ENCODE measurements around the gene MUC3A. TPM values are rescaled to one million over a fixed set of nuclear protein-coding genes. Genes with fewer than 3 reads are reported as not detected.
"Not testable (repeated sequence)": the region's sequence is repeated elsewhere in the genome, so short reads cannot be mapped to it uniquely, and the experiment has no call there.

Gene MUC3A
- polyA plus RNA-seq, 1 donor = 0.10 TPM

GRCh38 chr7:100971111-100972001 lies 22.0 kb downstream of the MUC3A start:
- no peak for DNase-seq (ENCODE audit: low read depth)

GRCh38 chr7:100972002-100972347 lies 22.6 kb downstream of the MUC3A start:
- DNase-seq (ENCODE audit: low read depth) = no peak

GRCh38 chr7:100974021-100974420 lies 24.7 kb downstream of the MUC3A start:
- DNase-seq (ENCODE audit: low read depth) = no peak

GRCh38 chr7:100975371-100975821 lies 26.1 kb downstream of the MUC3A start:
- DNase-seq (ENCODE audit: low read depth) = no peak

- no peak for DNase-seq (ENCODE audit: low read depth)
Observed at GRCh38 chr7:100978300-100978699, 29.0 kb downstream of the MUC3A start.

- no peak for DNase-seq (ENCODE audit: low read depth)
Observed at GRCh38 chr7:100983451-100984187, 34.3 kb downstream of the MUC3A start.

GRCh38 chr7:100984241-100984918 lies 35.0 kb downstream of the MUC3A start:
- not testable (repeated sequence) for DNase-seq (ENCODE audit: low read depth)

- DNase-seq (ENCODE audit: low read depth) = not testable (repeated sequence)
Observed at GRCh38 chr7:100985033-100985797, 35.9 kb downstream of the MUC3A start.

- DNase-seq (ENCODE audit: low read depth) = no peak
Observed at GRCh38 chr7:100991631-100992030, 42.3 kb downstream of the MUC3A start.

- DNase-seq (ENCODE audit: low read depth) = not testable (repeated sequence)
Observed at GRCh38 chr7:100992280-100992679, 42.9 kb downstream of the MUC3A start.

GRCh38 chr7:100994671-100995070 lies 45.3 kb downstream of the MUC3A start:
- not testable (repeated sequence) for DNase-seq (ENCODE audit: low read depth)

GRCh38 chr7:100998530-100998929 lies 49.2 kb downstream of the MUC3A start:
- not testable (repeated sequence) for DNase-seq (ENCODE audit: low read depth)

- not testable (repeated sequence) for DNase-seq (ENCODE audit: low read depth)
Observed at GRCh38 chr7:100999334-100999733, 50.0 kb downstream of the MUC3A start.

GRCh38 chr7:101000025-101000424 lies 50.7 kb downstream of the MUC3A start:
- not testable (repeated sequence) for DNase-seq (ENCODE audit: low read depth)

- not testable (repeated sequence) for DNase-seq (ENCODE audit: low read depth)
Observed at GRCh38 chr7:101002333-101002732, 53.0 kb downstream of the MUC3A start.

GRCh38 chr7:101007361-101007760 lies 58.0 kb downstream of the MUC3A start:
- not testable (repeated sequence) for DNase-seq (ENCODE audit: low read depth)

- DNase-seq (ENCODE audit: low read depth) = no peak
Observed at GRCh38 chr7:101009629-101010028, 60.3 kb downstream of the MUC3A start.

GRCh38 chr7:101012931-101013330 lies 63.6 kb downstream of the MUC3A start:
- DNase-seq (ENCODE audit: low read depth) = no peak

- DNase-seq (ENCODE audit: low read depth) = no peak
Observed at GRCh38 chr7:101015626-101016025, 66.3 kb downstream of the MUC3A start.

GRCh38 chr7:101017064-101017777 lies 67.9 kb downstream of the MUC3A start:
- DNase-seq (ENCODE audit: low read depth) = peak; percentile 62

Data from forelimb muscle (tissue), 1 donor.